BJ (cell line): ENCODE data around the gene PDZRN3. TPM values are rescaled to one million over a fixed set of nuclear protein-coding genes. Genes with fewer than 3 reads are reported as not detected.

ENCODE experiments used
- CTCF ChIA-PET: fragments of 350-600 bp; formaldehyde crosslinking; extraction: SDS; loops from one replicate; lab custom pipeline; 2021; ENCODE audit warnings: antibody characterized with exemption, inconsistent platforms; lab: Yijun Ruan, JAX
- POLR2A ChIA-PET: fragments of 300-600 bp; sonication (Branson Sonifier 250); formaldehyde crosslinking; extraction: SDS; loops from one replicate; lab custom pipeline; 2021; ENCODE audit warnings: antibody characterized with exemption; lab: Charles Lee
- DNase-seq: peaks from one replicate; pipeline ENCODE4 v3.0.0-alpha.2; 2011; ENCODE audit warnings: low read depth
- H3K27me3 ChIP-seq: 2 replicates; pipeline ENCODE4 v1.6.0; 2011; ENCODE audit warnings: low read length; ENCODE audit not compliant: control insufficient read depth, insufficient read depth
- H3K36me3 ChIP-seq: 2 replicates; pipeline ENCODE4 v1.5.1; 2011; ENCODE audit warnings: low read length; ENCODE audit not compliant: control insufficient read depth, insufficient read depth
- H3K4me3 ChIP-seq: 2 replicates; pipeline ENCODE4 v1.5.1; 2011; ENCODE audit warnings: low read depth, mild to moderate bottlenecking, control low read depth, low read length
- CTCF ChIP-seq: IDR thresholded peaks from 2 replicates; pipeline ENCODE4 v1.5.1; 2011; ENCODE audit warnings: low read depth, mild to moderate bottlenecking, control low read depth, inconsistent platforms, low read length, moderate library complexity; ENCODE audit not compliant: insufficient read depth
- polyA plus RNA-seq: library from polyadenylated mRNA; depleted of rRNA; stranded (reverse); fragments of >200 nt; gene quantifications from 2 replicates; pipeline ENCODE4 v1.2.3, GENCODE V29; 2011

The PDZRN3 gene
- polyA plus RNA-seq, 1 experiment, result 4.9 TPM

- no peak for TF ChIP-seq CTCF
- CTCF ChIA-PET, result interaction anchor here (1.1 kb wide), 1 partner anchor 310 kb away, joined by 4 read pairs; no protein-coding TSS in a partner anchor
- no peaks in the 10 kb centered on the region for H3K27me3 ChIP-seq
- no peak overlapping the region for H3K4me3 ChIP-seq
- DNase-seq, result no peak
- POLR2A ChIA-PET, result no interaction called here
- H3K36me3 ChIP-seq, result peaks cover 2% of the 10 kb centered on the region
Measured at GRCh38 chr3:73411545-73411944, 213.2 kb downstream of the PDZRN3 start.

GRCh38 chr3:73409138-73409763 is 215.5 kb downstream of the PDZRN3 start:
- TF ChIP-seq CTCF, result no peak
- no peaks in the 10 kb centered on the region for H3K27me3 ChIP-seq
- CTCF ChIA-PET, result interaction anchor here (1.5 kb wide), 1 partner anchor 93 kb away, joined by 3 read pairs; no protein-coding TSS in a partner anchor
- peaks cover 2% of the 10 kb centered on the region for H3K36me3 ChIP-seq
- no peak overlapping the region for H3K4me3 ChIP-seq
- peak; percentile 87 for DNase-seq
- POLR2A ChIA-PET, result interaction anchor here (0.6 kb wide), 1 partner anchor 344 kb away, joined by 3 read pairs; no protein-coding TSS in a partner anchor

GRCh38 chr3:73408634-73409033 is 216.1 kb downstream of the PDZRN3 start:
- no peak for TF ChIP-seq CTCF
- DNase-seq, result no peak
- H3K4me3 ChIP-seq, result no peak overlapping the region
- ChIA-PET POLR2A (no interaction called here), CTCF (interaction anchor here (1.5 kb wide), 1 partner anchor 93 kb away, joined by 3 read pairs; no protein-coding TSS in a partner anchor)
- H3K36me3 ChIP-seq, result peaks cover 4% of the 10 kb centered on the region
- no peaks in the 10 kb centered on the region for H3K27me3 ChIP-seq

GRCh38 chr3:73407577-73407976 is 217.2 kb downstream of the PDZRN3 start:
- no peak for DNase-seq
- Histone ChIP-seq H3K36me3 (peaks cover 5% of the 10 kb centered on the region), H3K27me3 (no peaks in the 10 kb centered on the region), H3K4me3 (no peak overlapping the region)
- CTCF ChIA-PET, result interaction anchor here (0.6 to 2.4 kb wide), 2 partner anchors 12 kb away, joined by 3 to 14 read pairs; no protein-coding TSS in a partner anchor
- POLR2A ChIA-PET, result no interaction called here
- no peak for TF ChIP-seq CTCF

- no peak for TF ChIP-seq CTCF
- H3K4me3 ChIP-seq, result no peak overlapping the region
- POLR2A ChIA-PET, result interaction anchor here (0.5 to 0.6 kb wide), 2 partner anchors 191 to 557 kb away, joined by 3 to 4 read pairs; partner anchors contain the start of gene SHQ1
- 0 out of 2 replicates have a peak, but pooled peaks cover 3% of the 10 kb centered on the region for H3K36me3 ChIP-seq
- CTCF ChIA-PET, result interaction anchor here (2.4 kb wide), 1 partner anchor 14 kb away, joined by 14 read pairs; no protein-coding TSS in a partner anchor
- DNase-seq, result peak; percentile 54
- H3K27me3 ChIP-seq, result no peaks in the 10 kb centered on the region
Measured at GRCh38 chr3:73405853-73406252, 218.9 kb downstream of the PDZRN3 start.
